ENCODE measurements around the gene NACC1. TPM values are rescaled to one million over a fixed set of nuclear protein-coding genes. Genes with fewer than 3 reads are reported as not detected.

Gene NACC1
- total and polyA plus RNA-seq, 2 of the 13 experiments (the other 11 are each of a cell fraction or from before 2014, with no cell fraction given): 31.8 to 42.3 TPM

GRCh38 chr19:13152974-13153568 lies 35.0 kb downstream of the NACC1 start (continued):
- no peak for TF ChIP-seq FOXP1 (IDR thresholded peaks at IDR 0.05)
- TF ChIP-seq FOXP1 (CRISPR knock-in tag; IDR thresholded peaks at IDR 0.05): peak; percentile 30; the same call in 1 of the 2 replicates
- TF ChIP-seq ATF7 (IDR thresholded peaks at IDR 0.05): peak; percentile 97
- peak; percentile 32; the same call in 1 of the 2 replicates for TF ChIP-seq ATF7 (CRISPR knock-in tag; IDR thresholded peaks at IDR 0.05)
- peak; percentile 85 for TF ChIP-seq ZNF317 (CRISPR knock-in tag; IDR thresholded peaks at IDR 0.05)
- peak; percentile 90; the same call in 1 of the 2 replicates for TF ChIP-seq ZFP37 (CRISPR knock-in tag; IDR thresholded peaks at IDR 0.05; ENCODE audit: borderline replicate concordance)
- peak; percentile 85 for TF ChIP-seq HOXA5 (CRISPR knock-in tag; IDR thresholded peaks at IDR 0.05)
- TF ChIP-seq ZKSCAN8 (CRISPR knock-in tag; IDR thresholded peaks at IDR 0.05; ENCODE audit: borderline replicate concordance): no peak
- peak; percentile 46; the same call in 1 of the 2 replicates for TF ChIP-seq SALL2 (CRISPR knock-in tag; IDR thresholded peaks at IDR 0.05)
- TF ChIP-seq ZNF83 (CRISPR knock-in tag; IDR thresholded peaks at IDR 0.05; ENCODE audit: borderline replicate concordance): 0 out of 2 replicates have a peak, but pooled peaks have one; percentile 72
- TF ChIP-seq NFKBIZ (CRISPR knock-in tag; IDR thresholded peaks at IDR 0.05): no peak
- peak; percentile 97; the same call in 1 of the 2 replicates for TF ChIP-seq POLR2AphosphoS2 (IDR thresholded peaks at IDR 0.05; ENCODE audit: low read depth, low read length)
- TF ChIP-seq CREM (IDR thresholded peaks at IDR 0.05): peak; percentile 93
- TF ChIP-seq CREM (CRISPR knock-in tag; IDR thresholded peaks at IDR 0.05): no peak
- TF ChIP-seq GABPA (IDR thresholded peaks at IDR 0.05; ENCODE audit: low read depth, low read length): 0 out of 2 replicates have a peak, but pooled peaks have one; percentile 1
- TF ChIP-seq GABPA (CRISPR knock-in tag; IDR thresholded peaks at IDR 0.05; ENCODE audit: low read depth): peak; percentile 75
- TF ChIP-seq ZNF230 (CRISPR knock-in tag; IDR thresholded peaks at IDR 0.05): 0 out of 2 replicates have a peak, but pooled peaks have one; percentile 2
- TF ChIP-seq YY1 (IDR thresholded peaks at IDR 0.05; ENCODE audit: insufficient read depth, insufficient replicate concordance, low read depth, low read length): peak; percentile 64
- peak; percentile 54; the same call in 1 of the 2 replicates for TF ChIP-seq FOXP4 (CRISPR knock-in tag; IDR thresholded peaks at IDR 0.05)
- TF ChIP-seq POLR2G (IDR thresholded peaks at IDR 0.05; ENCODE audit: low read depth, low read length): peak; percentile 100
- TF ChIP-seq ZBTB10 (CRISPR knock-in tag; IDR thresholded peaks at IDR 0.05; ENCODE audit: borderline replicate concordance): peak; percentile 46; the same call in 1 of the 2 replicates
- TF ChIP-seq HNF4G (IDR thresholded peaks at IDR 0.05; ENCODE audit: borderline replicate concordance, low read depth, low read length): peak; percentile 16; the same call in 1 of the 2 replicates
- TF ChIP-seq HNF4G (CRISPR knock-in tag; IDR thresholded peaks at IDR 0.05; ENCODE audit: borderline replicate concordance, low read depth): no peak
- no peak; the same call in 1 of the 2 replicates for TF ChIP-seq ZNF530 (CRISPR knock-in tag; IDR thresholded peaks at IDR 0.05; ENCODE audit: low read depth)
- TF ChIP-seq ZNF382 (CRISPR knock-in tag; IDR thresholded peaks at IDR 0.05; ENCODE audit: borderline replicate concordance): no peak
- TF ChIP-seq ZNF749 (CRISPR knock-in tag; IDR thresholded peaks at IDR 0.05; ENCODE audit: borderline replicate concordance): peak; percentile 52; the same call in 1 of the 2 replicates
- no peak for TF ChIP-seq TFDP2 (CRISPR knock-in tag; IDR thresholded peaks at IDR 0.05)

All from HepG2 (cell line).